Activated naive CD8-positive, alpha-beta T cell treated with anti-CD3 and anti-CD28 coated beads for 36 hours (primary cell): ENCODE measurements around the gene NUP214. TPM values are rescaled to one million over a fixed set of nuclear protein-coding genes. Genes with fewer than 3 reads are reported as not detected.
"Not testable (repeated sequence)": the region's sequence is repeated elsewhere in the genome, so short reads cannot be mapped to it uniquely, and the experiment has no call there.

Experiments used
- DNase-seq: peaks from one replicate; pipeline ENCODE4 v3.0.0; 2021
- H3K27ac Mint-ChIP-seq: one replicate; pipeline ENCODE4 v1.8.0; 2022; ENCODE audit warnings: mild to moderate bottlenecking, moderate library complexity, mixed read lengths
- H3K27me3 Mint-ChIP-seq: one replicate; pipeline ENCODE4 v1.8.0; 2022; ENCODE audit warnings: mild to moderate bottlenecking, mixed read lengths
- H3K36me3 Mint-ChIP-seq: one replicate; pipeline ENCODE4 v1.8.0; 2021; ENCODE audit warnings: mild to moderate bottlenecking, mixed read lengths
- H3K4me1 Mint-ChIP-seq: one replicate; pipeline ENCODE4 v1.8.0; 2021; ENCODE audit warnings: mixed read lengths
- H3K4me3 Mint-ChIP-seq: one replicate; pipeline ENCODE4 v1.8.0; 2022; ENCODE audit warnings: mild to moderate bottlenecking, moderate library complexity, mixed read lengths
- H3K9me3 Mint-ChIP-seq: one replicate; pipeline ENCODE4 v1.8.0; 2022; ENCODE audit warnings: mixed read lengths
- total RNA-seq, 2 experiments: library from RNA; stranded (reverse); gene quantifications; one replicate each; pipeline ENCODE4 v1.2.3, GENCODE V29; 2021

The NUP214 gene
- total RNA-seq, 2 experiments from 2014 or later: 68.2 to 73.2 TPM

DNA sequence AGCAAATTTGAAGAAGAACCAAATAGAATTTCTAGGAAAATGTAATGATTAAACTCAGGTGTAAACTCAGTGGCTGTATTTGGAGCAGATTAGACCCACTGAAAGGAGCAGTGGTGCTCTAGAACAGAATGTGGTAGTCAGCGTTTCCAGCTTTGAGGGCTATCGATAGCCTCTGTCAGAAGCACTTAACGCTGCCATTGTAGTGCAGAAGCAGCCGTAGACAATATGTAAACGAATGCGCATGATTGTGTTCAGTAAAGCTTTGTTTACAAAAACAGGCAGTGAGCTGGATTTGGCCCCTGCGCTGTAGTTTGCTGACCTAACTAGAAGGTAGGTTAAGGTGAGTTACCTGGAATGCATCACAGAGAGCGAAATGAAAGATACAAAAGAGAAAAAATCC is 78.9 kb downstream of the NUP214 start:
- no peaks in the 10 kb centered on the region for H3K9me3 Mint-ChIP-seq
- no peak overlapping the region for H3K27ac Mint-ChIP-seq
- no peaks in the 10 kb centered on the region for H3K27me3 Mint-ChIP-seq
- H3K4me1 Mint-ChIP-seq: no peaks in the 10 kb centered on the region
- no peak for DNase-seq
- peaks cover 44% of the 10 kb centered on the region for H3K36me3 Mint-ChIP-seq
- H3K4me3 Mint-ChIP-seq: no peak overlapping the region

DNA sequence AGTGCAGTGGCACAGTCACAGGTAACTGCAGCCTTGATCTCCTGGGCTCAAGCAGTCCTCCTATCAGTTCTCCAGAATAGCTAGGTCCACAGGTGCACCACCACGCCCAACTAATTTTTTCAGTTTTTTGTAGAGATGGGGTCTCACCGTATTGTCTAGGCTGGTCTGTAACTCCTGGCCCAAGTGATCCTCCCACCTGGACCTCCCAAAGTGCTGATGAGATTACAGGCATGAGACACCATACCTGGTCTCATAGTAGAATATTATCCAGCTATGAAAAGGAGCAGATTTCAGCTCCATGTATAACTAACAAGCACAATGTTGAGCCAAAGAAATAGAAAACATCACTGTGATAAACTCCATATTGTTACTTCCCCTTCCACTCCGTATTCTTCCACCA is 81.1 kb downstream of the NUP214 start:
- H3K9me3 Mint-ChIP-seq: peaks cover 9% of the 10 kb centered on the region
- peaks cover 61% of the 10 kb centered on the region for H3K36me3 Mint-ChIP-seq
- H3K27ac Mint-ChIP-seq: no peak overlapping the region
- H3K27me3 Mint-ChIP-seq: no peaks in the 10 kb centered on the region
- no peaks in the 10 kb centered on the region for H3K4me1 Mint-ChIP-seq
- no peak for DNase-seq
- no peak overlapping the region for H3K4me3 Mint-ChIP-seq

DNA sequence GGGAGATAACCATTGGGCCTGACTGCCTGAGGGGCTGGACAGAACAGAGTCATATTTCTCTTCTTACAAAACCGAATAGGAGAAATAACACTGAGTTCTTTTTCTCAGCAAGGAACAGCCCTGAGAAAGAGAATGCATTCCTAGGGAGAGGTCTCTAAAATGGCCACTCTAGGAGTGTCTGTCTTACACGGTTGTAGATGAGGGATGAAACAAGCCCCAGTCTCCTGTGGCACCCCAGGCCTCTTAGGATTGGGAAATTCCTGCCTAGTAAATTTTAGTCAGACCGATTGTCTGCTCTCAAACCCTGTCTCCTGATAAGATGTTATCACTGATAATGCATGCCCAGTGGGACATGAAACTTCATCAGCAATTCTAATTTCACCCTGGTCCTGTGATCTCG is 86.5 kb downstream of the NUP214 start:
- H3K4me1 Mint-ChIP-seq, DNase-seq, H3K27me3 Mint-ChIP-seq, H3K27ac Mint-ChIP-seq, H3K4me3 Mint-ChIP-seq: not testable (repeated sequence)
- peaks cover 18% of the 10 kb centered on the region for H3K9me3 Mint-ChIP-seq
- peaks cover 65% of the 10 kb centered on the region for H3K36me3 Mint-ChIP-seq

DNA sequence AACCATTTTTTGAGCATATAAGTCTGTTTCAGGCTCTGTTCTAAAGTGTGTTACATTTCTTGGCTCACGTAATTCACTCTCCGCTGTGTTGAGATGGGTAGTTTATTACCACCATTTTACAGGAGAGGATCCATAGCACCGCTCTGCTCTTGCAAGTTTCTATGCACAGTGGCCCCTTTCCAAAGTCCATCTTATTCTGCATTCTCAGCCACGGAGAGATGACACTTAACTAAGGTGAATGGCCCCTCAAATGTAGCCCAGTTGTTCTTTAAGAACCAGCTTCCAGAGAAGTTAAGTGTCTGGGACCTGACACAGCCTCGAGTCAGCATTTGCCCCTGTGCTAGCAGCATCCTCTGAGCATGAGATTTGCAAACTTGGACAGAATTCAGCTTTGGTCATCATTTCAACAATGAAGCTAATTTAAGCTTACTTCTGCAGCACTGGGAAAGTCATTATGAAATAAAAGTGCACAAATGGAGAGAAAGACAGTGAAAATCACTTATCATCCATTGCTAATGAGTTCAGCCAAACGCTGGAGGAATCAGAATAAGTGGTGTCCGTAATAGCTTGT is 89.0 kb downstream of the NUP214 start:
- Mint-ChIP-seq H3K4me1 (peaks cover 6% of the 10 kb centered on the region), H3K36me3 (peaks cover 58% of the 10 kb centered on the region), H3K9me3 (peaks cover 18% of the 10 kb centered on the region), H3K27ac (no peak overlapping the region), H3K4me3 (no peak overlapping the region), H3K27me3 (no peaks in the 10 kb centered on the region)
- no peak for DNase-seq

DNA sequence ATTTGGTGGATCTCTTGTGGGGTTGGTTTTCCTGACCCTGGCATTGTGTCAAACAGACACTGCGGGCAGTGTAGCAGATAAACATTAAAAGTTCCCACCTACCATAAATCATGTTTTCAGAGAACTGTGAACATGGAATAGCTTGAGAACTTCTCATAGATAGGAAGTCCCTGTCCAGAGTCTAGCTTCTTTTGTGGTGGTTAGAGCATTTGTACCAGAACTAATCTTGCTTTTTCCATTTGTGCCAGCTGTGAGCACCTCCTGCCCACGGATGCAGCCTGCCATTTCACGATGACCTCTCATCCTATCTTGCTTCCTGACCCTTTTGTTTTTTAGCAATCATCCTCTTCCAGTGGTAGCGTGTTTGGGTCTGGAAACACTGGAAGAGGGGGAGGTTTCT is 89.5 kb downstream of the NUP214 start:
- no peak overlapping the region for H3K4me3 Mint-ChIP-seq
- H3K4me1 Mint-ChIP-seq: peaks cover 6% of the 10 kb centered on the region
- H3K9me3 Mint-ChIP-seq: peaks cover 18% of the 10 kb centered on the region
- no peak for DNase-seq
- no peaks in the 10 kb centered on the region for H3K27me3 Mint-ChIP-seq
- peaks cover 53% of the 10 kb centered on the region for H3K36me3 Mint-ChIP-seq
- no peak overlapping the region for H3K27ac Mint-ChIP-seq

DNA sequence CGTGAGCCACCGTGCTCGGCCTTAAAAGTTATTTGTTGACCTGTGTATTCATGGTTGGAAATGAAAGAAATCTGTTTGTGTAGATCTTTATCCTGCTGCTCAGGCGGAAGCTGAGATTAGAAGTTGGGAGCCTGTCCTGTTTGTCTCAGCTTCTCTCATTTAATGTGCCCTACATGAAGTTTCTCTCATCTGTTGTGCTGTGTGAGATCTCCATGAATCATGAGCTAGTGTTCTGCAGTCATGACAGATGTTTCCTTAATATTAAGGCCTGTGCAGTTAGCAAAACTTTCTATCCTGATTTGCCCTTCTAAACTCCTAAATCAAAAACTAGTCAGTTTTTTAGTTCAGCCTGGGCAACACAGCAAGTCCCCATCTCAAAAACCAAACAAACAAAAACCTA is 91.4 kb downstream of the NUP214 start:
- Mint-ChIP-seq H3K27ac (no peak overlapping the region), H3K4me3 (no peak overlapping the region), H3K9me3 (peaks cover 6% of the 10 kb centered on the region), H3K27me3 (no peaks in the 10 kb centered on the region), H3K4me1 (peaks cover 7% of the 10 kb centered on the region), H3K36me3 (peaks cover 35% of the 10 kb centered on the region)
- no peak for DNase-seq

DNA sequence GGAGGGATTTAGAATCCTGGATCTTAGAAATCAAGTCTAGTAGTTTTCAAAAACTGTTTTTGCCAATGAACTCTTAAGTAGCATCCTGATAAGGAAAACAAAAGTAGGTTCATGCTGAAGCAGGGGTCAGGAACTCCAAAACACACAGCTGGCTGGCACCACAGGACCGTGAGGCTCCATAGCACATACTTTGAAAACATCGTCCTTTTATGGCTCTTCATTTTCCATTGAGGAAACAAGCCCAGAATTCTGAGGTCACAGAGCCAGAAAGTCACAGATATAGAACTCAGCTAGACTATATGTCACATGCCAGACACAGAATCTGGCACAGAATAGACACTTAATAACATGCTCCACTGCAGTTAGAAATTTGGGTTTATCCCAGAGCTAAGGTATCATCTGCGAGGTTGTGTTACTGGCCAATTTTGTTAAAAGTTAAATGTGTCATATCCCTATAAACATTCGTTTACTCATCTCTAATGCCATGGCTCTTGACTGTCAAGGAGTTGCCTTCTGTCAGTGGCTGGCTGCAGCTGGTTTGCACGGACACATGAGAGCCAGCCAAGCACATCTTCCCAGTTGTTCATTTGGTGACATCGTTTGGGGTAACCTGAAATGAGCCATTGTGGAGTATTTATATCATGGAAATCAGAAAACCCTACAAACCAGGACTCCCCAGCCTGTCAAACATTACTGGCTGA is 92.1 kb downstream of the NUP214 start:
- DNase-seq: no peak
- Mint-ChIP-seq H3K4me3 (no peak overlapping the region), H3K9me3 (peaks cover 1% of the 10 kb centered on the region), H3K27ac (no peak overlapping the region), H3K36me3 (peaks cover 32% of the 10 kb centered on the region), H3K4me1 (peaks cover 11% of the 10 kb centered on the region), H3K27me3 (no peaks in the 10 kb centered on the region)

DNA sequence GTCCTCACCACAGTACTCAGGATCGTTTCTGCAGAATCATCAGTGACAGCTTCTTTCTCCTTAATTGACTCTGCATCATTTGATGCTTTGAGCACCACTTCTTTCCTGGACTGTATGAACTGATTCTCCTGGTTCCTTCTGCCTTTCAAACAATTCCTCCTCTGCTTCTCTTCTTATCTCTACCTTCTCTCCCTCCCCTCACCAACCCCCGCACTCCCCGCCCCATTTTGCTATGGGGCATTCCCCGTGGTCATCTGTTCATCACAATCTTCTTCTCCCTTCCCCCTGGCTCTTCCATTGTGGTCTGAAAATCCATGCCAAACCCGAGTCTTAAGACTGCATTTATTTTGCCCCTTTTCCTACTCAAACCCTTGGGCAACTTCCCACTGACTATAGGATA is 93.0 kb downstream of the NUP214 start:
- H3K27ac Mint-ChIP-seq: no peak overlapping the region
- H3K4me1 Mint-ChIP-seq: peaks cover 11% of the 10 kb centered on the region
- no peaks in the 10 kb centered on the region for H3K9me3 Mint-ChIP-seq
- peaks cover 27% of the 10 kb centered on the region for H3K36me3 Mint-ChIP-seq
- H3K4me3 Mint-ChIP-seq: no peak overlapping the region
- no peak for DNase-seq
- no peaks in the 10 kb centered on the region for H3K27me3 Mint-ChIP-seq

DNA sequence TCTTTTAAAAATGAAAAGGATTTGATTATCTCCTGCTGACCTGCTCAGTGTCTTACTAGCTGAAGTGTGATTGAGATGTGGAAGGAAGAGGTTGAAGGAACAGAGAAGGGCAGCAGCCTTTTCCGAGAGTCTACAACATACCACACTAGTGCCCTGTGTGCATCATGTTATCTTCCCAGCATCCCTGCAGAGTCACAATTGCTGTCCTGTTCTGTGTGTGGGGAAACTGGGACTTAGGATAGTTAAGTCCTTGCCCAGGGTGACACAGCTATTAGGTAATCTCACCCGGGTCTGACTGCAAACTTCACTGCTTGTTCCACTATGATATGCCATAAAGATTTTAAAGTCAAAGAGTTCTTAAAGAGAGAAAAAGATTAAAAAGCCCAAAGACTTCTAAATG is 95.1 kb downstream of the NUP214 start:
- H3K27ac Mint-ChIP-seq: no peak overlapping the region
- peaks cover 20% of the 10 kb centered on the region for H3K36me3 Mint-ChIP-seq
- no peak for DNase-seq
- H3K9me3 Mint-ChIP-seq: no peaks in the 10 kb centered on the region
- no peak overlapping the region for H3K4me3 Mint-ChIP-seq
- no peaks in the 10 kb centered on the region for H3K27me3 Mint-ChIP-seq
- H3K4me1 Mint-ChIP-seq: peaks cover 7% of the 10 kb centered on the region

DNA sequence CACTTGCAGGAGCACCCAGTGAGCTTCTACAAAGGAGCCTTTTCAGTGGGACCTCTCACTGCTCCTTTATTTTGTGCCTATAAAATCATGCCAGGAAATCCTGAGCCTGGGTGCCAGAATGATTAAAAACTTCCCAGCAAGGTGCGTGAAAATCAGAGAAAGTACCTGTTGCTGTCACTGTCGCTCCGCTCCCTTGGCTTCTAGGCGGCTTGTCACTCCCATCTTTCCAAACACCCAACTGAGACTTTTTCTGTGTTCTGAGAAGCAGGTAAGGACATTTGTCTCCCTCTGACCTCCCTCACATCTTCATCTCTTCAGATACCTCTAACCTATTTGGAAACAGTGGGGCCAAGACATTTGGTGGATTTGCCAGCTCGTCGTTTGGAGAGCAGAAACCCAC is 97.1 kb downstream of the NUP214 start:
- H3K4me3 Mint-ChIP-seq: no peak overlapping the region

DNA sequence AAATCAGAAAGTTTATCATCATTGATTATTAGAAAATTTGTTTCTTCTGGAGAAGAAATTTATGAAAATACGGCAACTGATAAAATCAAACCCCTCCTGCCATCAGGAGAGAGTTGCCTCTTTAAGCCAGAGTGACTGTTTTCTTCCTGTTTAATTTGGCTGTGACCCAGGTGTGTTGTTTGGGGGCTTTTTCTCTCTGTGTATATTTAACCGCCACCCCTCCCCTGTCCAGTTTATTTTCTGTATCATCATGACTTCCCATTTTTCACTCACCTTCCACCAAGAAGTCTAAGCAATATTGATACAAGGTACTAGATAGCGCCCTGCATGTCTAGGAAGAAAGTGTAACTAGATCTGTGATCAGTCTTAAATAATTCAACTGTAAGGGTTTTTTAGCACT is 100.8 kb downstream of the NUP214 start:
- Mint-ChIP-seq H3K27ac (no peak overlapping the region), H3K4me3 (no peak overlapping the region), H3K9me3 (no peaks in the 10 kb centered on the region), H3K27me3 (no peaks in the 10 kb centered on the region), H3K4me1 (peaks cover 8% of the 10 kb centered on the region), H3K36me3 (peaks cover 28% of the 10 kb centered on the region)
- no peak for DNase-seq

More for the DNA sequence above, 97.1 kb downstream of the NUP214 start:
- Mint-ChIP-seq H3K9me3 (no peaks in the 10 kb centered on the region), H3K4me1 (peaks cover 8% of the 10 kb centered on the region), H3K27me3 (no peaks in the 10 kb centered on the region), H3K36me3 (peaks cover 18% of the 10 kb centered on the region), H3K27ac (no peak overlapping the region)
- no peak for DNase-seq

DNA sequence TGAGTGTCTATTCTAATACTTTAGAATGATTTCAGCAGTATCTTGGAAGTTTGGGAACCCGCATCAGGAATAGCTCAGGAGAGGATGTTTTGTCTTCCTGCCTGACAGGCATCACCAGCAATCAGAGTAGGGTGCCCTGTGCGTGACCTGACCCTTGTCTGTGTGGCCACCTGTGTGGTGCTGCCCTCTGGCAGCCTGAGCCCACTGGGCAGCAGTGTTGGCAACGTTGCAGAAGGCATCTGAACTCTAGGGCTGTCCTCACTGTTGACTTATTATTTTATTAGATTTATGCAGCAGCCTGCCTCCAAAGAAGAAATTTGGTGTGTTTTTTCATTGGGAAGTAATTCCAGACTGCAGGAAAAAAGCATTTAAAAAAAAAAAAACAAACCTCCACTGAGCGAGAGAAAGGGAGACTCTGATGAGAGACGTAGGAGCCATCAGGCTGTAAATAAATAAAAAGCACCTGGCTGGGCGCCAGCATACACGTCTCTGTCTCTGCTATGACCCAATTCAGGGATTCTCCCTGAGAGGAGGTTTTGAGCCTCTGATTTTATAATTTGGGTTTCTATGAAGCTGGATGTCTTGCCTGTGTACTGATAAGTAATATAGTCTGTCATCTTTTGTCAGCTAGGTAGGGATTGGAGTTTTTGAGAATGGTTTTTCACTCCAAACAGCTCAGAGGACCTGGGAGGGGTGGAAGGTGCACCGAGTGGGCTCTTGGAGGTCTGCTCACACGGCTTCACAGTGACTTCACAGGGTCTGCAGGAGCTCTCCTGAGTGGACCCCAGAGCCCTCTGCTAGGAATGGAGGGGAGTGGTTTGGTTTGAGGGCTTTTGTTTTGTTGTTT is 101.9 kb downstream of the NUP214 start:
- DNase-seq: no peak
- peaks cover 25% of the 10 kb centered on the region for H3K36me3 Mint-ChIP-seq
- no peaks in the 10 kb centered on the region for H3K9me3 Mint-ChIP-seq
- H3K27me3 Mint-ChIP-seq: no peaks in the 10 kb centered on the region
- peaks cover 4% of the 10 kb centered on the region for H3K4me1 Mint-ChIP-seq
- no peak overlapping the region for H3K27ac Mint-ChIP-seq
- no peak overlapping the region for H3K4me3 Mint-ChIP-seq

DNA sequence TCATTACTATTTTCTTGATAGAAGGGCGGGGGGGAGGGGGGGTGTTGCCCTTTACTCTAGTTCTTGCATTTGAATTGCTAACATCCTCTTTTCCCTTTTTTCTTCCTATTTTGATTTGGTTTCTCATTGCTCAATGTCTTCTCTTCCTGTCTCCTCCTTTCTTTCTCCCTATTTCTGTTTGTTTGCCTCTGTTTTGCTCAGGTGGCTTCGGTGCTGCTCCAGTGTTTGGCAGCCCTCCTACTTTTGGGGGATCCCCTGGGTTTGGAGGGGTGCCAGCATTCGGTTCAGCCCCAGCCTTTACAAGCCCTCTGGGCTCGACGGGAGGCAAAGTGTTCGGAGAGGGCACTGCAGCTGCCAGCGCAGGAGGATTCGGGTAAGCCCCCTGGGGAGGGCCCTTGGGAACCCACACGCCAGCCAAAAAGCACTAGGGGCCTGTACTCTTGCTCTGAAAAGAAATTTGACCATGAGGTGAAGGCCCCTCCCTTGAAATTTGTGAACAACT is 102.6 kb downstream of the NUP214 start:
- DNase-seq: no peak
- Mint-ChIP-seq H3K4me3 (no peak overlapping the region), H3K27ac (no peak overlapping the region), H3K36me3 (peaks cover 26% of the 10 kb centered on the region), H3K27me3 (no peaks in the 10 kb centered on the region), H3K9me3 (no peaks in the 10 kb centered on the region), H3K4me1 (peaks cover 4% of the 10 kb centered on the region)

DNA sequence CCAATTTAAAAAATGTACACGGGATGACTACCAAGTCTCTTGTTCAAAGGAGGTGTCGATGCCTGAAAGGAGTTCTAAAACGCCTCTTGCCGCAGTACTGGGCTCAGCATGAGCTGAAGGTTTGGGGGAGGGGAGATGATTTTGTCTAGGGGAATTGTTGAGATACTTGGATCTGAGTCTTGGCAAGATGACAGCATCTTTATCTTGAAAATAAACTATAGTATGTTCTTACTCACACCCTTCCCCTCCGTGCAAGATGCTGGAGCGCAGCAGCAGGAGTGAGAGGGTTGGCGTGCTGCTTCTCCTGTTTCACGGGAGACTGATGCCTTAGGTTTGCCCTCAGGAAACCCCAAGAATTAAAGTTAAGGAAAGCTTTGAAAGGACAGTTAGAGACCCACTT is 103.6 kb downstream of the NUP214 start:
- no peaks in the 10 kb centered on the region for H3K27me3 Mint-ChIP-seq
- peaks cover 11% of the 10 kb centered on the region for H3K4me1 Mint-ChIP-seq
- no peaks in the 10 kb centered on the region for H3K9me3 Mint-ChIP-seq
- DNase-seq: no peak
- no peak overlapping the region for H3K27ac Mint-ChIP-seq
- peaks cover 32% of the 10 kb centered on the region for H3K36me3 Mint-ChIP-seq
- no peak overlapping the region for H3K4me3 Mint-ChIP-seq

DNA sequence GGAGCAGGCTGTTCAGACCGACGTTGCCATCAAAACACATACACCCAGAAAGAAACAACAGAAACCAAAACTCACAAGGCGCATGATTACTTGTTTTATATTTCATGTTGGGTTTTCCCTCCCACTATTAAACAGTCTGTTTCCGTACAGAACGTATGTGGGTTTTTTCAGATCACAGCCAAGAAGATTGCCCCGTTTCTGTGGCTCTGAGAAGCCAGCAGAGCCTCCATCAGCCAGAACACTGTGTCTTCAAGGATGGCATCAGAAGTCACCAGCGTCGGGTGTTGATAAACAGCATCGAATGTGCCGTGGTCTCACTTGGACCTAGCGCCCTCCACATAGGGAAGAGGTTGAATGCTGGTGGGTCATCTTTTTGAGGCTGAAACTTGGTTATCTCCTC is 108.2 kb downstream of the NUP214 start:
- Mint-ChIP-seq H3K27ac (peak overlapping the region; percentile 74), H3K27me3 (no peaks in the 10 kb centered on the region), H3K4me3 (no peak overlapping the region), H3K4me1 (peaks cover 18% of the 10 kb centered on the region), H3K36me3 (peaks cover 29% of the 10 kb centered on the region), H3K9me3 (no peaks in the 10 kb centered on the region)
- DNase-seq: no peak
